HG03103 (cell line): ENCODE results near the gene PTPN1.
"Not testable (repeated sequence)": the region's sequence is repeated elsewhere in the genome, so short reads cannot be mapped to it uniquely, and the experiment has no call there.

Experiments used
- ATAC-seq: cut with Tn5 transposase; IDR thresholded peaks from one replicate; pipeline ENCODE4 v1.9.1; 2021; ENCODE audit warnings: low read depth; ENCODE audit not compliant: unreplicated experiment

Gene PTPN1

DNA sequence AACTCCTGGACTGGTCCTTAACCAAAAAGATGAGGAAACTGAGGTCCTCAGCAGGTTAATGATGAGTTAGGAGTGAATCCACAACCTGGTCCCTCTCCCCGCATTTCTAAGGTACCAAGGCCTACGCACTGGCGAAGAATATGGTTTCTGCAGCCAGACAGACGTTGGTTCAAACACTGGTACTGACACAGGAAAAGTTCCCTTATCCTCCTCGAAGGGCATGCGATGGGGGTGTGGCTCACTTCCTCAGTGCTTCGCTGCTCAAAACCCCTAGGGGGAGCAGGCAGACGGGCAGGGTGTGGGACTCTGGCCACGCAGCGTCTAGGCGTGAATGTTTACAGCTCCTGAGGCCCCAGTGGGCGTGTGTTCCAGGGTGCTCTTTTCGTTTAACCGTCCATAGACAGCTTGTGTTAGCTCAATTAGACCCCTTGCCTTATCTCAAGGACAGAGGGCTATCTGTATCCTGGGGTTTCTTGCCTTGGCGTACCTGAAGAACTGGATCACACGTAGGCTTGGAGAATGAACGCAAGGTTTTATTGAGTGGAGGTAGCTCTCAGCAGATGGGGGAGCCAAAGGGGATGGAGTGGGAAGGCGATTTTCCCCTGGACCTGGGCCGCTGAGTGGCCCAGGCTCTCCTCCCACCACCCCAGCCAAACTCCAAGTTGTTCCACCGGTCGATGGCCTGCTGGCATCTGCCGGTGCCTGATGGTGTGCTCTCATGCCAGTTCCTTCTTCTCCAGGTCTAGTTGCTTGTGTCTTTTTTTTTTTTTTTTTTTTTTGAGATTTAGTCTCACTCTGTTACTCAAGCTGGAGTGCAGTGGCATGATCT, 31.8 kb upstream of the PTPN1 start:
- no peak for ATAC-seq

- no peak for ATAC-seq
Observed at GRCh38 chr20:50481741-50482140, 28.4 kb upstream of the PTPN1 start.

- no peak for ATAC-seq
Observed at GRCh38 chr20:50482396-50482981, 27.7 kb upstream of the PTPN1 start.

- no peak for ATAC-seq
Observed at GRCh38 chr20:50484271-50484976, 25.8 kb upstream of the PTPN1 start.

DNA sequence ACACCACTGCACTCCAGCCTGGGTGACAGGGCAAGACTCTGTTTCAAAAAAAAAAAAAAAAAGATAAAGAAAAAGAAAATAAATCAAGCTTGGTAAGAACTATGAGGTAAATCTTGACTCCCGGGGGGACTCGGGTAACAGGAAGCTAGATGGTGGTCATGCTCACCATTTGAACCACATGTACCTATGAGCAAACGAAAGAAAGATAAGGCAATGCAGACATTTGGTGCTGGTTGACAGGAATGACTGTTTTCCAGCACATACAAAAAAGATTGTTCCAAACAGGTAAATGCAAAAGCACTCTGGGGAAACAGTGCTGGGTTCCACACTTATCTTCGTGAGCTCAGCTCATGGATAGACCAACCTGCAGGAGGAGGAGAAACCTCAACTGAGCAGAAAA, 22.8 kb upstream of the PTPN1 start:
- ATAC-seq: no peak

DNA sequence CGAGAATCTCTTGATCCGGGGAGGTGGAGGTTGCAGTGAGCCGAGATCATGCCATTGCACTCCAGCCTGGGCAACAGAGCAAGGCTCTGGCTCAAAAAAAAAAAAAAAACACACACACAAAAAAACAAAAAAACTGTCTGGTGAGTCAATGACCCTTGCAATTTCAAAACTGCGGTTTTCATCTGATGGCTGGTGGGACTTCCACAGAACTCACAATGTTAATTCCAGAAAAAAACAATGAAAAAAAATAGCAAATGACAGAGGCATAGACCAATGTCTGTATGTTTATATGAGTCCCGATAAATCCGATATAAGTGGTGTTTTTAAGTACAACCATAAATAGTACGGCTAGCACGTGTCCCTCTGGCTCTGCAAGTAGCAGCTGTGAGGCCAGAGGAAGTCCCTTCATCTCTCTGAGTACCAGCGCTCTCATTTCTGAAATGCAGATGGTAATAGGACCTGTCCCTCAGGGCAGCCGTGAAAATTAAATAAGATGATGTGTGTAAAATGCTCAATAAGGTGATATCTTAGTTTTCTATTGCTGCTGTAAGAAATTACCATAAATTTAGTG, 21.9 kb upstream of the PTPN1 start:
- ATAC-seq: no peak

- ATAC-seq: no peak
Observed at GRCh38 chr20:50491168-50491567, 19.0 kb upstream of the PTPN1 start.

- no peak for ATAC-seq
Observed at GRCh38 chr20:50491926-50492634, 18.1 kb upstream of the PTPN1 start.

- no peak for ATAC-seq
Observed at GRCh38 chr20:50493881-50494253, 16.3 kb upstream of the PTPN1 start.

GRCh38 chr20:50494428-50494827, 15.8 kb upstream of the PTPN1 start:
- no peak for ATAC-seq

DNA sequence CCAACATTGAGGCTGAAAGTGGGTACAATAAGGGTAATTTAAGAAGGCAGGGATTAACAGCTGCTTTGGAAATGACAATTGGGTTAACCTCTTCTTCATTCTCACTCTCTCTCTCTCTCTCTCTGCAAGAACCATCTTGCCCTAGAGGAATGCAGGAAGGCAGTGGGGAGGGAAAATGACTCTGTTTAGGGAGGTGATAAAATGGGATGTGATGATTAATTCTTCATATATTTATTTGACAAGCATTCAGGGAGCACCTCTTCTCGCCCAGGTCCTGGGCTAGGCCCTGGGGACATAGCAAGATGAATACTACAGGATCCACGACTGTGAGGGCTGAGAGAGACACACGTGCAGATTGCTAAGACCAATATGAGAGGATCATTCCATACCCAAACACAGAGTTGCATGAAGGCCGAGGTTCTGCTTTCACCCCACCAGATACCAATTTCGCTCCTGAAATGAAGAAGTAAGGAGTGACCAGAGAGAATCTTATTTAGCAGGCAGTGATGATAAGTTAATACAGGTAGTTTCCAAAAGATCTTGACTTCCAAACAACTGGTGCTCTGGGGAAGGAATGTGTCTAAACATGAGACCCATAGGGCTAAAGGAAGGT, 13.3 kb upstream of the PTPN1 start:
- no peak for ATAC-seq

DNA sequence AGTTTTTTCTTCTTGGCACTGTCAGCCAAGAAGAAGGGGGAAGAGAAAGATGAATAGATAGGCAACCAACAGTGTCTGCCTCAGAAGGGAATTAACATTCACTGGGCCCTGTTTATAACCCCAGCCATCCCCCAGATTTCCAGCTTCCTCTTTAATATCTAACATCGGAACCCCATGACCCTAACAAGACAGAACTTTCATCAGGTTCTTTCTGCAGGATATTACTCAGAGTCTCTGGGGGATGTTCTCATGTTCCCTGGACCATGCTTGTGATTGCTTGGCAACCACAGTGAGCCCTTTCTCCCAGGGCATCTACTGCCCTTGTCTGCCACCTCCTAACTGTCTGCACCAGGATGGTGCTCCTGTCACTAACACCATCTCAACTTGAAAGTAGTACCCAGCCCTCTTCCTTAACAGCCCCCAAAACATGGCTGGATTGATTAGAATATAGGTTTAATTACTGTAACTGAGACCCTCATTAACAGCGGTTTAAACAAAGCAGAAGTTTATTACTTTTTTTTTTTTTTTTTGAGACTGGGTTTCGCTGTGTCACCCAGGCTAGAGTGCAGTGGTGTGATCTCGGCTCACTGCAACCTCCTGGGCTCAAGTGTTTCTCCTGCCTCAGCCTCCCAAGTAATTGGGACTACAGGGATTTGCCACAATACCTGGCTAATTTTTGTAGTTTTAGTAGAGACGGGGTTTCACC, 12.0 kb upstream of the PTPN1 start:
- no peak for ATAC-seq

GRCh38 chr20:50499938-50500337, 10.2 kb upstream of the PTPN1 start:
- no peak for ATAC-seq

GRCh38 chr20:50501972-50502745, 8.0 kb upstream of the PTPN1 start:
- no peak for ATAC-seq

GRCh38 chr20:50504231-50504823, 5.9 kb upstream of the PTPN1 start:
- ATAC-seq: no peak

- ATAC-seq: no peak
Observed at GRCh38 chr20:50506270-50506579, 4.0 kb upstream of the PTPN1 start.

GRCh38 chr20:50507745-50508144, 2.4 kb upstream of the PTPN1 start:
- not testable (repeated sequence) for ATAC-seq

DNA sequence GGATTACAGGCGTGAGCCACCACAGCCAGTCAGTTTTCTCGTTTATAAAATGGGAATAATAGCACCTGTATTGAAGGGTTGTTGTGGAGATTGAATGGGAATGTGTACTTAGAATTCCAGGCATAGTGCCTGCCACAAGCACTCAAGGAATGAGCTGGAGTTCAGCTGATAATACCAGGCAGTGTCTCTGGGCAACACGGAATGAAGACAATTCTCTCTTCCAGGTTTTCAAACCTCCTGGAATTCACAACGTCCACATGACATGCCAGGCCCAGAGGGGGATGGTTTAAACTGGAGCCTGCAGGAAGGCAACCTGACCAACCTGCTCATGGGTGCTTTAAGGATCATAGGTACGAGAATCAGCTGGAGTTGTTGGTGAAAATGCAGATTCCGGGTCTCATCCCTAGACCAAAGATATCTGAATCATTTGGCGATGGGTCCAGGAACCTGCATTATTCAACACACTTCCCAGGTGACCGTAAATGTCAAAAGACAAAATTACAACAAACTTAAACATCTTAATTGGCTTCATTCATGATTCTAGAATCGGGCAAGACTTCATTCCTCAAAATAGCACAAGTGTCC, 1.9 kb upstream of the PTPN1 start:
- ATAC-seq: no peak
